HG03045 (cell line): ENCODE measurements around the gene CAMKK1.

Source experiments
- ATAC-seq: cut with Tn5 transposase; IDR thresholded peaks from one replicate; pipeline ENCODE4 v1.9.1; 2021; ENCODE audit warnings: mild to moderate bottlenecking, moderate library complexity; ENCODE audit not compliant: unreplicated experiment

The CAMKK1 gene

GRCh38 chr17:3893003-3893719 is at the start of gene CAMKK1:
CAMKK1 (minus strand) TSS chr17:3893053; CDS start chr17:3885687, 7,366 bp downstream.
- peak; percentile 80 for ATAC-seq

- no peak for ATAC-seq
Measured at GRCh38 chr17:3940965-3941698, 48.3 kb upstream of the CAMKK1 start.

GRCh38 chr17:3937359-3937758 is 44.5 kb upstream of the CAMKK1 start:
- ATAC-seq, result no peak

GRCh38 chr17:3935825-3936355 is 43.0 kb upstream of the CAMKK1 start:
- no peak for ATAC-seq

- ATAC-seq, result no peak
Measured at GRCh38 chr17:3935140-3935542, 42.3 kb upstream of the CAMKK1 start.

GRCh38 chr17:3929764-3930163 is 36.9 kb upstream of the CAMKK1 start:
- no peak for ATAC-seq

- ATAC-seq, result no peak
Measured at GRCh38 chr17:3929181-3929580, 36.3 kb upstream of the CAMKK1 start.

GRCh38 chr17:3928406-3928805 is 35.6 kb upstream of the CAMKK1 start:
- no peak for ATAC-seq

- no peak for ATAC-seq
Measured at GRCh38 chr17:3927628-3928340, 34.9 kb upstream of the CAMKK1 start.

GRCh38 chr17:3926860-3927627 is 34.2 kb upstream of the CAMKK1 start:
- no peak for ATAC-seq

GRCh38 chr17:3925684-3926485 is 33.0 kb upstream of the CAMKK1 start:
- no peak for ATAC-seq

GRCh38 chr17:3924512-3925350 is 31.9 kb upstream of the CAMKK1 start:
- no peak for ATAC-seq

GRCh38 chr17:3923466-3924190 is 30.8 kb upstream of the CAMKK1 start:
- no peak for ATAC-seq

GRCh38 chr17:3922765-3923164 is 29.9 kb upstream of the CAMKK1 start:
- no peak for ATAC-seq

- ATAC-seq, result no peak
Measured at GRCh38 chr17:3921502-3922319, 28.9 kb upstream of the CAMKK1 start.

- ATAC-seq, result no peak
Measured at GRCh38 chr17:3921006-3921405, 28.2 kb upstream of the CAMKK1 start.

GRCh38 chr17:3919123-3919624 is 26.3 kb upstream of the CAMKK1 start:
- no peak for ATAC-seq
